Measurements from ENCODE around the gene CHMP4A. TPM values are rescaled to one million over a fixed set of nuclear protein-coding genes. Genes with fewer than 3 reads are reported as not detected.
A peak's percentile ranks its signal among the peaks of the same experiment; 100 is the strongest.

Gene CHMP4A
- total and polyA plus RNA-seq, 9 of the 15 experiments (the other 6 are each of a cell fraction or from before 2014, with no cell fraction given), result 28.8 to 104 (median 52.7) TPM

DNA sequence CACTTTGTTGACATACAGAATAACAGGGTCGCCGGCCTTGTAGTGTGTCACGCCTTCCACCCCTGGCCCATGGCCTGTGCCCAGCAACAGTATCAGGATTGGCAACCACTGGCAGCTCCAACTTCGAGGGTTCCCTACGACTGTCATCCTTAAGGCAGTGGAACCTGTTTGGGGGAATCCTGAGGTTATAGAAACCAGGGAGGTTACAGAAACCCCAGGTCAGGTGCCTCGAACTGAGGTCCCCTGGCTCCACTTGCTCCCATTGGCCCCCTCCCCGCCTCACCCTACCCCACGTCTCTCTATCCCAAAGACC, 18.5 kb downstream of the CHMP4A start:
- no TSS peak for BruUV-seq (replicated peaks)
- FAIRE-seq (no peak), ATAC-seq (no peak)

More for the DNA sequence above, 18.5 kb downstream of the CHMP4A start:
- Histone ChIP-seq H3K36me3 (ENCODE audit: control insufficient read depth, insufficient read depth, low read length) (peaks cover 32% of the 10 kb centered on the region; the same call in 2 of the 3 replicates), H2AFZ (ENCODE audit: low read depth, low read length) (peak overlapping the region; percentile 98), H3K4me2 (ENCODE audit: insufficient read depth, low read length) (peak overlapping the region; percentile 86), H3K9me3 (replicated peaks; ENCODE audit: control insufficient read depth, insufficient read depth, low read depth, low read length) (no peaks in the 10 kb centered on the region), H3K9me1 (ENCODE audit: control insufficient read depth, insufficient read depth, low read length) (no peaks in the 10 kb centered on the region), H3K4me1 (replicated peaks in 1 of 2; ENCODE audit: control insufficient read depth in 2 of 2, insufficient read depth in 2 of 2, low read length in 2 of 2) (peaks cover 6 to 13% of the 10 kb centered on the region in 2 experiments; a peak in 3 of 5 replicates), H3K9ac (ENCODE audit: insufficient read depth in 1 of 2, low read depth in 2 of 2, low read length in 2 of 2) (peak overlapping the region; percentile 96 to 99), H3K4me3 (peak overlapping the region; percentile 67), H3K27me3 (ENCODE audit: control insufficient read depth in 2 of 2, insufficient read depth in 2 of 2, low read length in 2 of 2) (no peaks in the 10 kb centered on the region), H3K27ac (ENCODE audit: extremely low read depth, low read depth, low read length) (peak overlapping the region; percentile 97), H3K79me2 (ENCODE audit: control insufficient read depth, insufficient read depth, low read length) (peaks cover 51% of the 10 kb centered on the region), H4K20me1 (replicated peaks; ENCODE audit: control insufficient read depth, insufficient read depth, low read length) (no peaks in the 10 kb centered on the region)
- in situ Hi-C loops (cut with MboI), result no loop called here
- no peak for TF ChIP-seq SLC30A9 (CRISPR knock-in tag; IDR thresholded peaks at IDR 0.05)
- TF ChIP-seq, protein P1, sequence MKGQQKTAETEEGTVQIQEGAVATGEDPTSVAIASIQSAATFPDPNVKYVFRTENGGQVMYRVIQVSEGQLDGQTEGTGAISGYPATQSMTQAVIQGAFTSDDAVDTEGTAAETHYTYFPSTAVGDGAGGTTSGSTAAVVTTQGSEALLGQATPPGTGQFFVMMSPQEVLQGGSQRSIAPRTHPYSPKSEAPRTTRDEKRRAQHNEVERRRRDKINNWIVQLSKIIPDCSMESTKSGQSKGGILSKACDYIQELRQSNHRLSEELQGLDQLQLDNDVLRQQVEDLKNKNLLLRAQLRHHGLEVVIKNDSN (CRISPR knock-in tag; IDR thresholded peaks at IDR 0.05), result 0 out of 2 replicates have a peak, but pooled peaks have one; percentile 11
- no peak for TF ChIP-seq KAT2B (IDR thresholded peaks at IDR 0.05; ENCODE audit: low read depth, low read length)
- TF ChIP-seq, protein P2, sequence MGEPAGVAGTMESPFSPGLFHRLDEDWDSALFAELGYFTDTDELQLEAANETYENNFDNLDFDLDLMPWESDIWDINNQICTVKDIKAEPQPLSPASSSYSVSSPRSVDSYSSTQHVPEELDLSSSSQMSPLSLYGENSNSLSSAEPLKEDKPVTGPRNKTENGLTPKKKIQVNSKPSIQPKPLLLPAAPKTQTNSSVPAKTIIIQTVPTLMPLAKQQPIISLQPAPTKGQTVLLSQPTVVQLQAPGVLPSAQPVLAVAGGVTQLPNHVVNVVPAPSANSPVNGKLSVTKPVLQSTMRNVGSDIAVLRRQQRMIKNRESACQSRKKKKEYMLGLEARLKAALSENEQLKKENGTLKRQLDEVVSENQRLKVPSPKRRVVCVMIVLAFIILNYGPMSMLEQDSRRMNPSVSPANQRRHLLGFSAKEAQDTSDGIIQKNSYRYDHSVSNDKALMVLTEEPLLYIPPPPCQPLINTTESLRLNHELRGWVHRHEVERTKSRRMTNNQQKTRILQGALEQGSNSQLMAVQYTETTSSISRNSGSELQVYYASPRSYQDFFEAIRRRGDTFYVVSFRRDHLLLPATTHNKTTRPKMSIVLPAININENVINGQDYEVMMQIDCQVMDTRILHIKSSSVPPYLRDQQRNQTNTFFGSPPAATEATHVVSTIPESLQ (CRISPR knock-in tag; IDR thresholded peaks at IDR 0.05), result 0 out of 2 replicates have a peak, but pooled peaks have one; percentile 54
- TF ChIP-seq ZFP1 (CRISPR knock-in tag; IDR thresholded peaks at IDR 0.05), result no peak
- no peak for DNase-seq (ENCODE audit: extremely low read depth in 1 of 4, low spot score in 3 of 4)
- WGBS (ENCODE audit: insufficient coverage, low coverage, missing lambda C conversion rate), result 43% methylated on average over 6 of the region's 8 CpGs
- intact Hi-C loops (cut with micrococcal nuclease), result no loop called here
- ChIA-PET CTCF (ENCODE audit: low intra/inter-chr PET ratio) (no interaction called here), POLR2A (interaction anchor here (0.9 to 3.2 kb wide), 5 partner anchors 14 to 100 kb away, joined by 4 to 21 read pairs (median 9); partner anchors contain the start of genes CHMP4A, EMC9 and MDP1)

All from K562 (cell line).